RWPE1 (cell line): Measurements from ENCODE around the gene MEGF6.
"Not testable (repeated sequence)": the region's sequence is repeated elsewhere in the genome, so short reads cannot be mapped to it uniquely, and the experiment has no call there.

Source experiments
- CTCF ChIA-PET: fragments of 350-600 bp; sonication (Branson Sonifier 250); formaldehyde crosslinking; extraction: SDS; loops from one replicate; lab custom pipeline; 2021; lab: Yijun Ruan, JAX
- POLR2A ChIA-PET: fragments of 400-600 bp; formaldehyde crosslinking; extraction: SDS; loops from one replicate; lab custom pipeline; 2020; ENCODE audit warnings: antibody characterized with exemption; ENCODE audit not compliant: low non-redundant PET; lab: Yijun Ruan, JAX
- DNase-seq: peaks from one replicate; pipeline ENCODE4 v3.0.0; 2012; ENCODE audit warnings: low spot score
- H3K27ac ChIP-seq: fragments of 450-650 bp; 2 replicates; pipeline ENCODE4 v1.5.1; 2017
- TF ChIP-seq, protein P1 (sequence below): fragments of 450-650 bp; conservative IDR thresholded peaks from 2 replicates; pipeline ENCODE4 v1.5.1; 2017; ENCODE audit warnings: low read depth, mild to moderate bottlenecking

MEGF6 gene

DNA sequence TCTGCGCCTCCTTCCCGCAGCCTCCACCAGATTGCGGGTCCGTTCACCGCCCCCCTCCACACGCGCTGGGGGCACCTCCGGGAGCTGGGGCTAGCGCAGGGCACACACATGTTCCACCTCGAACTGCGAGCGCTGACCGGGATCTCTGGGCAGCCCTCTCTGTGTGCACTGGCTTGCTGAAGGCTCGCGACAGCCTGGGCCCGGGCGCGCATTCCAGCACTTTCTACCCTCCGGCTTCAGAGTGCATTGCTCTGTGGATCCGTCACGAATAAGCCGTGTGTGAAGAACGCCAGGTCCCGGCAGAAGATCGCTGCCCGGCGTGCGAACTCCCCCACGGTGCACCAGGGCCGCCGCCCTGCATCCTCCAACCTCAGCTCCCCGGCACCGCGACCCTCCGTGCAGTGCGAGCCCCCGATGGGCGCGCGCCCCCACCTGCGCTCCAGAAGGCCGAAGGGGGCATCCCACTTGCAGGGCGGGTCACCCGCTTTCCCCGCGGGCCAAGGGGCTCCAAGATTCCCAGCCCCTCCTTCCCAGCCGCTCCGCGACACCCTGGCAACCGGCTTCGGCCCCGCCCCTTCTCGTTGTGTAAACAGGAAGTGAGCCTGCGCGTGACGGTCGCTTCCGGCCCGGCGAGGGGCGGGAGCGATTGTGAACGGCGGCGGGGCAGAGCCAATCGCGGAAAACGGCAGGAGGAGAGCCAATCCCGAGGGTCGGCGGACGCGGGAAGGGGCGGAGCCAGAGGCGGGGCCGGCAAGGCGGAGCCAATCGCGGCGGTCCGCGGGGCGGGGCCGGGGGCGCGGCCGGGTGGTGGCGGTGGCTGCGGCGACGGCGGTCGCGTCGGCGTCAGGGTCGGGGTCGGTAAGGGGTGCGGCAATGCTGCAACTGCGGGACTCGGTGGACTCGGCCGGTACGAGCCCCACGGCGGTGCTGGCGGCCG, 13.2 kb upstream of the MEGF6 start, which contains the start of gene TPRG1L:
Gene TPRG1L, plus strand, starts transcription at position 816 of the 937 bp plus-strand sequence. Its CDS starts 58 bp downstream, at position 874.
- CTCF ChIA-PET = interaction anchor here (0.7 to 1.8 kb wide), 5 partner anchors 59 to 1335 kb away, joined by 3 to 8 read pairs (median 3); no protein-coding TSS in a partner anchor
- TF ChIP-seq, protein P1, sequence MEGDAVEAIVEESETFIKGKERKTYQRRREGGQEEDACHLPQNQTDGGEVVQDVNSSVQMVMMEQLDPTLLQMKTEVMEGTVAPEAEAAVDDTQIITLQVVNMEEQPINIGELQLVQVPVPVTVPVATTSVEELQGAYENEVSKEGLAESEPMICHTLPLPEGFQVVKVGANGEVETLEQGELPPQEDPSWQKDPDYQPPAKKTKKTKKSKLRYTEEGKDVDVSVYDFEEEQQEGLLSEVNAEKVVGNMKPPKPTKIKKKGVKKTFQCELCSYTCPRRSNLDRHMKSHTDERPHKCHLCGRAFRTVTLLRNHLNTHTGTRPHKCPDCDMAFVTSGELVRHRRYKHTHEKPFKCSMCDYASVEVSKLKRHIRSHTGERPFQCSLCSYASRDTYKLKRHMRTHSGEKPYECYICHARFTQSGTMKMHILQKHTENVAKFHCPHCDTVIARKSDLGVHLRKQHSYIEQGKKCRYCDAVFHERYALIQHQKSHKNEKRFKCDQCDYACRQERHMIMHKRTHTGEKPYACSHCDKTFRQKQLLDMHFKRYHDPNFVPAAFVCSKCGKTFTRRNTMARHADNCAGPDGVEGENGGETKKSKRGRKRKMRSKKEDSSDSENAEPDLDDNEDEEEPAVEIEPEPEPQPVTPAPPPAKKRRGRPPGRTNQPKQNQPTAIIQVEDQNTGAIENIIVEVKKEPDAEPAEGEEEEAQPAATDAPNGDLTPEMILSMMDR = no peak
- POLR2A ChIA-PET = no interaction called here
- peak; percentile 99 for DNase-seq
- peak within 1 kb of the TSS; percentile 80 for H3K27ac ChIP-seq

DNA sequence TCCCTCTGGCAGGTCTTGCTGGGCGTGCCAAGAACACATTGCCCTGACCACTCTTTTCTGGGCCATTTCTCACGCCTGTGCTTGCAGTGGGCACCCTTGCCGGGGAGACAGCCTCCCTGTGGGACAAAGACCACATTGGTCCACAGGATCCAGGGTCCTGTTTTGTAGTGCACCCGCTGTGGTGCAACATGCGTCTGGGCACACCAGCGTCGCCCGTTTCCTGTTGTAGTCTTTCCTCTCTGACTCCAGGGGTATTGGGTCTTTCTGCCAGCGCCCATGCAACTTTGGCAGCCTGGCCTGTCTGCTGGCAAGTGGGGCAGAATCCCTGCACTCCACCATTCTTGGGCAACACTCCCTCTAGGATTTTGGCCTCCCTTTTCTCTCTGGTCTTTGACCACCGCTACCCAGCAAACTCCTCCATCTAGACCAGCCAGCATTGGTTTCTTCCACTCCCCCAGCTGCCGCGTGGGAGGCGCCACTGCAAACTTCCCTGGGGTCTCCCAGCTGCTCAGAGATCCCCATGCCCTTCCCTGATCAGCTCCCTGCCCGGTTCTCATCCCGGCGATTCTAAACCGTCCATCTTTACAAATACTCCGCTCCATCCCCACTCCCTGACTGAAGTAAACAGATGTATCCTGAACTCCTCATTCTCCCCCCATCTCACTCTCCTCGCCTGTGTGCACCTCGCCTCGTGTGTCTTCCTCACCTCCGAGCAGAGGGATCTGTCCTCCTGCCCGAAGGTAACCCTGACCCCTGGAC, 12.3 kb upstream of the MEGF6 start:
- CTCF ChIA-PET = interaction anchor here (0.7 to 1.8 kb wide), 6 partner anchors 59 to 1335 kb away, joined by 3 to 8 read pairs (median 4); no protein-coding TSS in a partner anchor
- DNase-seq = peak; percentile 24
- TF ChIP-seq, protein P1 = no peak
- H3K27ac ChIP-seq = peak overlapping the region; percentile 80
- POLR2A ChIA-PET = no interaction called here

DNA sequence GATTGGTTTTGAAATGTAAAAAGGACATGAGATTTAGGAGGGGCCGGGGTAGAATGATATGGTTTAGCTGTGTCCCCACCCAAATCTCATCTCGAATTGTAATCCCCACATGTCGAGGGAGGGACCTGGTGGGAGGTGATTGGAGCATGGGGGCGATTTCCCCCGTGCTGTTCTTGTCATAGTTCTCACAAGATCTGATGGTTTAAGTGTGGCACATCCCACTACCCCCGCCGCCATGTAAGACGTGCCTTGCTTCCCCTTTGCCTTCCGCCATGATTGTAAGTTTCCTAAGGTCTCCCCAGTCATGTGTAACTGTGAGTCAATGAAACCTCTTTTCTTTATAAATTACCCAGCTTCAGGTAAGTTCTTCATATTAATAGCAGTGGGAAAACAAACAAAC, 10.8 kb upstream of the MEGF6 start:
- CTCF ChIA-PET = interaction anchor here (0.6 to 2.5 kb wide), 5 partner anchors 57 to 169 kb away, joined by 3 to 18 read pairs (median 5); no protein-coding TSS in a partner anchor
- DNase-seq, H3K27ac ChIP-seq, POLR2A ChIA-PET: not testable (repeated sequence)

DNA sequence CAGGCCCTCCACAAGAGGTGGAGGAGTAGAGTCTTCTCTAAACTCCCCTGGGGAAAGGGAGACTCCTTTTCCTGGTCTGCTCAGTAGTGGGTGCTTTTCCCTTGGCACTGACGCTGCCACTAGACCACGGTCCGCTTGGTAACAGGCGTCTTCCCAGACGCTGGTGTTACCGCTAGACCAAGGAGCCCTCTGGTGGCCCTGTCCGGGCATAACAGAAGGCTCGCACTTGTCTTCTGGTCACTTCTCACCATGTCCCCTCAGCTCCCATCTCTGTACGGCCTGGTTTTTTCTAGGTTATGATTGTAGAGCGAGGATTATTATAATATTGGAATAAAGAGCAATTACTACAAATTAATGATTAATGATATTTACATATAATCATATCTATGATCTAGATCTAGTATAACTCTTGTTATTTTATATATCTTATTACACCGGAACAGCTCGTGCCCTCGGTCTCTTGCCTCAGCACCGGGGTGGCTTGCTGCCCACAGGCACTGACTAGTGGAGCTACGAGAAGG, 9.9 kb upstream of the MEGF6 start:
- POLR2A ChIA-PET, DNase-seq: not testable (repeated sequence)
- CTCF ChIA-PET = interaction anchor here (0.6 to 4.6 kb wide), 8 partner anchors 56 to 168 kb away, joined by 3 to 46 read pairs (median 5); partner anchors contain the start of gene ARHGEF16

DNA sequence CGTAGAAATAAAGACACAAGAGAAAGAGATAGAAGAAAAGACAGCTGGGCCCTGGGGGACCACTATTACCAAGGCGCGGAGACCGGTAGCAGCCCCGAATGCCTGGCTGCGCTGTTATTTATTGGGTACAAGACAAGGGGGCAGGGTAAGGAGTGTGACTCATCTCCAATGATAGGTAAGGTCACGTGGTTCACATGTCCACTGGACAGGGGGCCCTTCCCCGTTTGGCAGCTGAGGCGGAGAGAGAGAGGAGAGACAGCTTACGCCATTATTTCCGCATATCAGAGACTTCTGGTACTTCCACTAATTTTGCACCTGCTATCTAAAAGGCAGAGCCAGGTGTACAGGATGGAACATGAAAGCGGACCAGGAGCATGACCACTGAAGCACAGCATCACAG, 9.4 kb upstream of the MEGF6 start:
- DNase-seq = no peak
- ChIA-PET CTCF (interaction anchor here (0.8 to 4.6 kb wide), 7 partner anchors 56 to 167 kb away, joined by 3 to 46 read pairs (median 5); partner anchors contain the start of gene ARHGEF16), POLR2A (no interaction called here)
- TF ChIP-seq, protein P1 = no peak
- no peak overlapping the region for H3K27ac ChIP-seq

More for the DNA sequence above, 9.9 kb upstream of the MEGF6 start:
- H3K27ac ChIP-seq = not testable (repeated sequence)
- TF ChIP-seq, protein P1 = peak; percentile 79

DNA sequence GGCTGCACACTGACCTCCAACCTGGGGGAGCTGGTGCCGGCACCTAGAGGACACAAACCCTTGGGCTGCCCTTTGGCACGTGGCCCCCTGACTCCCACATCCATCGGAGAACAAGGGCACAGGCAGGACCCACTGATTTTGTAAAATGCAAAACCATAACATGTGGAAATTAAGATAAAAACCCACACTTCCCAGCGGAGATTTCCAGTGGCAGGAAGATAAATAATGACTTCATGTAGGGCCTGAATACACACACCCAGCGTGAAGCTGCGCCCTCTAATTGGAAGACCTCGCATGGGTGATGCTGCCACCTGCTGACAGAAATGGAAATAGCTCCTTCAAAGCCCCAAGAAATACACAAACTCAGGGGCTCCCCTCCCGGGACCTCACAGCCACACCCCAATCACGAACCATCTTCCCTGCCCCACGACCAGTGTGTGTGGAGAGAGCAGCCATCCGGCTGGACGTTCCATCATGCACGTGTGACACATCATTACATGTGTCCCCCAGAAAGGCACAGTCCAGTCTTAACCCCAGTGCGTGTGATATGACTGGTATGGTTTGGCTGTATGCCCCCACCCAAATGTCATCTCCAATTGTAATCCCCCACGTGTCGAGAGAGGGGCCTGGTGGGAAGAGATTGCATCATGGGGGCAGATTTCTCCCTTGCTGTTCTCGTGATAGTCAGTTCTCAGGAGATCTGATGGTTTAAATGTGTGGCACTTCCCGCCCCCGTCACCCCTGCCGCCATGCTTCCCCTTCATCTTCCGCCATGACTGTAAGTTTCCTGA, 7.8 kb upstream of the MEGF6 start:
- POLR2A ChIA-PET = interaction anchor here (0.6 kb wide), 1 partner anchor 33 kb away, joined by 3 read pairs; no protein-coding TSS in a partner anchor
- TF ChIP-seq, protein P1 = peak; percentile 83
- CTCF ChIA-PET = interaction anchor here (0.6 to 4.6 kb wide), 31 partner anchors 10 to 165 kb away, joined by 3 to 46 read pairs (median 4); partner anchors contain the start of gene ARHGEF16
- DNase-seq = peak; percentile 81
- no peak overlapping the region for H3K27ac ChIP-seq
